Measurements from ENCODE around the gene ASB7.

DNA sequence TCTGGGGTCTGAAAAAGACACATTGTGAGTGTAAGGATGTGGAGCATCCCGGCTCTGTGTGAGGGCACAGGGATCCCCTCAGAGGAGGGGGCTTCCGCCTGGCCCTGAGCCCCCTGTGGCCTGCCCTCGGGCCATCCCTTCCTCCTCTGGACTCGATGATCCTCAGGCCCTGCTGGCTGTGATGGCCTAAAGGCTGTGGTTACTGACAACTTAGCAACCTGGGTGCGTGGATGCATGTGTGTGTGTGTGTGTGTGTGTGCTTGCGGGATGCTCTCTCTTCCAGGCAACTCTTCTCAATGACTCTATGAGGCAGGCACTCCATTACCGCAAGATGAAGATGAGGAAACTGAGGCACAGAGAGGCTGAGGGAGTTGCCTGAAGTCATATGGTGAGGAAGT, 66.0 kb downstream of the ASB7 start:
- TF ChIP-seq ZNF416 (CRISPR knock-in tag; IDR thresholded peaks at IDR 0.05), result no peak
- TF ChIP-seq, protein P1, sequence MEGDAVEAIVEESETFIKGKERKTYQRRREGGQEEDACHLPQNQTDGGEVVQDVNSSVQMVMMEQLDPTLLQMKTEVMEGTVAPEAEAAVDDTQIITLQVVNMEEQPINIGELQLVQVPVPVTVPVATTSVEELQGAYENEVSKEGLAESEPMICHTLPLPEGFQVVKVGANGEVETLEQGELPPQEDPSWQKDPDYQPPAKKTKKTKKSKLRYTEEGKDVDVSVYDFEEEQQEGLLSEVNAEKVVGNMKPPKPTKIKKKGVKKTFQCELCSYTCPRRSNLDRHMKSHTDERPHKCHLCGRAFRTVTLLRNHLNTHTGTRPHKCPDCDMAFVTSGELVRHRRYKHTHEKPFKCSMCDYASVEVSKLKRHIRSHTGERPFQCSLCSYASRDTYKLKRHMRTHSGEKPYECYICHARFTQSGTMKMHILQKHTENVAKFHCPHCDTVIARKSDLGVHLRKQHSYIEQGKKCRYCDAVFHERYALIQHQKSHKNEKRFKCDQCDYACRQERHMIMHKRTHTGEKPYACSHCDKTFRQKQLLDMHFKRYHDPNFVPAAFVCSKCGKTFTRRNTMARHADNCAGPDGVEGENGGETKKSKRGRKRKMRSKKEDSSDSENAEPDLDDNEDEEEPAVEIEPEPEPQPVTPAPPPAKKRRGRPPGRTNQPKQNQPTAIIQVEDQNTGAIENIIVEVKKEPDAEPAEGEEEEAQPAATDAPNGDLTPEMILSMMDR (IDR thresholded peaks at IDR 0.05), result no peak
- TF ChIP-seq ZNF121 (CRISPR knock-in tag; IDR thresholded peaks at IDR 0.05), result no peak
- no peak for TF ChIP-seq NR2C2 (CRISPR knock-in tag; IDR thresholded peaks at IDR 0.05)
- TF ChIP-seq, protein P2, sequence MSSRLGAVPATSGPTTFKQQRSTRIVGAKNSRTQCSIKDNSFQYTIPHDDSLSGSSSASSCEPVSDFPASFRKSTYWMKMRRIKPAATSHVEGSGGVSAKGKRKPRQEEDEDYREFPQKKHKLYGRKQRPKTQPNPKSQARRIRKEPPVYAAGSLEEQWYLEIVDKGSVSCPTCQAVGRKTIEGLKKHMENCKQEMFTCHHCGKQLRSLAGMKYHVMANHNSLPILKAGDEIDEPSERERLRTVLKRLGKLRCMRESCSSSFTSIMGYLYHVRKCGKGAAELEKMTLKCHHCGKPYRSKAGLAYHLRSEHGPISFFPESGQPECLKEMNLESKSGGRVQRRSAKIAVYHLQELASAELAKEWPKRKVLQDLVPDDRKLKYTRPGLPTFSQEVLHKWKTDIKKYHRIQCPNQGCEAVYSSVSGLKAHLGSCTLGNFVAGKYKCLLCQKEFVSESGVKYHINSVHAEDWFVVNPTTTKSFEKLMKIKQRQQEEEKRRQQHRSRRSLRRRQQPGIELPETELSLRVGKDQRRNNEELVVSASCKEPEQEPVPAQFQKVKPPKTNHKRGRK (CRISPR knock-in tag; IDR thresholded peaks at IDR 0.05; ENCODE audit: borderline replicate concordance), result no peak
- TF ChIP-seq SP1 (CRISPR knock-in tag; conservative IDR thresholded peaks at IDR 0.05), result no peak

Data from WTC11 (cell line).